ENCODE results near the gene C2orf92. TPM values are rescaled to one million over a fixed set of nuclear protein-coding genes. Genes with fewer than 3 reads are reported as not detected.

The C2orf92 gene
- total and polyA plus RNA-seq, 12 donors, result 0.83 to 25.4 (median 2.9) TPM

DNA sequence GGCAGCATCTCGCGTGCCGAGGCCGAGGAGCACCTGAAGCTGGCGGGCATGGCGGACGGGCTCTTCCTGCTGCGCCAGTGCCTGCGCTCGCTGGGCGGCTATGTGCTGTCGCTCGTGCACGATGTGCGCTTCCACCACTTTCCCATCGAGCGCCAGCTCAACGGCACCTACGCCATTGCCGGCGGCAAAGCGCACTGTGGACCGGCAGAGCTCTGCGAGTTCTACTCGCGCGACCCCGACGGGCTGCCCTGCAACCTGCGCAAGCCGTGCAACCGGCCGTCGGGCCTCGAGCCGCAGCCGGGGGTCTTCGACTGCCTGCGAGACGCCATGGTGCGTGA is 54.5 kb downstream of the C2orf92 start:
- Histone ChIP-seq H3K36me3 (no peaks in the 10 kb centered on the region), H3K27me3 (no peaks in the 10 kb centered on the region), H3K27ac (no peak overlapping the region), H3K4me3 (no peak overlapping the region), H3K4me1 (peaks cover 12 to 41% (median 31%) of the 10 kb centered on the region in 9 donors), H3K9me3 (peaks cover 0 to 7% (median 0%) of the 10 kb centered on the region in 11 donors)
- ATAC-seq, result no peak
- TF ChIP-seq, protein P1, sequence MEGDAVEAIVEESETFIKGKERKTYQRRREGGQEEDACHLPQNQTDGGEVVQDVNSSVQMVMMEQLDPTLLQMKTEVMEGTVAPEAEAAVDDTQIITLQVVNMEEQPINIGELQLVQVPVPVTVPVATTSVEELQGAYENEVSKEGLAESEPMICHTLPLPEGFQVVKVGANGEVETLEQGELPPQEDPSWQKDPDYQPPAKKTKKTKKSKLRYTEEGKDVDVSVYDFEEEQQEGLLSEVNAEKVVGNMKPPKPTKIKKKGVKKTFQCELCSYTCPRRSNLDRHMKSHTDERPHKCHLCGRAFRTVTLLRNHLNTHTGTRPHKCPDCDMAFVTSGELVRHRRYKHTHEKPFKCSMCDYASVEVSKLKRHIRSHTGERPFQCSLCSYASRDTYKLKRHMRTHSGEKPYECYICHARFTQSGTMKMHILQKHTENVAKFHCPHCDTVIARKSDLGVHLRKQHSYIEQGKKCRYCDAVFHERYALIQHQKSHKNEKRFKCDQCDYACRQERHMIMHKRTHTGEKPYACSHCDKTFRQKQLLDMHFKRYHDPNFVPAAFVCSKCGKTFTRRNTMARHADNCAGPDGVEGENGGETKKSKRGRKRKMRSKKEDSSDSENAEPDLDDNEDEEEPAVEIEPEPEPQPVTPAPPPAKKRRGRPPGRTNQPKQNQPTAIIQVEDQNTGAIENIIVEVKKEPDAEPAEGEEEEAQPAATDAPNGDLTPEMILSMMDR (IDR thresholded peaks at IDR 0.05), result no peak
- intact Hi-C loops (cut with DNase I), result no loop called here
- DNase-seq, result no peak
- WGBS, 2 donors, result 54 to 67% methylated on average over 41 of the region's 41 CpGs

DNA sequence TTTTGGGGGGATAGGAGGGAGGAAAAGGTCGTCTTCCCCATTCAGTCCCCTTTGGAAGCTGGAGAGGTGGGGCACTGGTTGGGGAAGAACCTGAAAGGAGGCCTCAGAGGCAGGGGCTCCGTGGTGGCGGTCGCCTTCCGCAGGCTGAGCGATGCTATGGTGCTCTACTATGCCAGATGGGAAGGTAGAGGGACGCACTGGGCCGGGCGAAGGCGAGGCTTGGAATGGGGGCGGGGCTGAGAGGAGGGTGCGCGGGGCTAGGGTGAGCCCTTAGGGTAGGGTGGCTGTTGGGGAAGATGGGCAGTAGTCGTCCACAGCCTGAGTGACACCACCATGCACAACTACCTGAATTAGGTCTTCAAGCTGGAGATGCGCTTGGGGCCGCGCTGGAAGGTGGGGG is 55.0 kb downstream of the C2orf92 start:
- no peak overlapping the region for H3K4me3 ChIP-seq
- peaks cover 12 to 41% (median 31%) of the 10 kb centered on the region in 9 donors for H3K4me1 ChIP-seq
- peaks cover 0 to 8% (median 0%) of the 10 kb centered on the region in 11 donors for H3K9me3 ChIP-seq
- H3K27me3 ChIP-seq, result no peaks in the 10 kb centered on the region
- 81 to 84% methylated on average over 17 of the region's 17 CpGs for WGBS, 2 donors
- intact Hi-C loops (cut with DNase I), result no loop called here
- no peak for DNase-seq
- no peak for ATAC-seq
- H3K36me3 ChIP-seq, result no peaks in the 10 kb centered on the region
- TF ChIP-seq, protein P1 (IDR thresholded peaks at IDR 0.05), result no peak
- no peak overlapping the region for H3K27ac ChIP-seq

DNA sequence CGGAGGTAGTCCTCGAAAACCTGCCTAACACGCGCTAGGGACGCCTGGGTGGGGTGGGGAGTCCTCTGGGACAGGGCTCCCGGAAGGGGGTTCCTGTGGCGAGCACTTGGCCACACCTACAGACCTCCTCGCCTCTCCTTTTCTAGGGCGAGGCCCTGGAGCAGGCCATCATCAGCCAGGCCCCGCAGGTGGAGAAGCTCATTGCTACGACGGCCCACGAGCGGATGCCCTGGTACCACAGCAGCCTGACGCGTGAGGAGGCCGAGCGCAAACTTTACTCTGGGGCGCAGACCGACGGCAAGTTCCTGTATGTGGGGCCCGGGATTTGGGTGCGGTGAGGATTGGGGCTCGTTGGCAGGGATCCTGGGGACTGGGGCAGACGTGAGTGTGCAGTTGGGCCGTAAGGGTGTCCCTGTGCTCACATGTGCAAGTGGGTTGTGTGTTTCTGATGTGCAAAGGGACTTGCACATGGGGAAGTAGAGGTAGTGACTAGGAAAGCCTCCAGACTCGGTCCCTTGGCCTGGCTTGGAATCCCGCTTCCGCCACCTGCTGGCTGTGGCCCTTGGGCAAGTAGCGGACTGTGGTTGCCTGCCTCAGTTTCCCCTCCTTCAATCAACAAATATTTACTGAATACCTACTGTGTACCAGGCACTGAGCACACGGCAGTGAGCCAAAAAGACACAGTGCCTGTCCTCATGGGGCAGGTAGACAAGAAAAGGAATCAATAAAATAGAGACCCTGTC is 55.6 kb downstream of the C2orf92 start:
- intact Hi-C loops (cut with DNase I), result no loop called here
- DNase-seq (no peak), ATAC-seq (no peak)
- Histone ChIP-seq H3K9me3 (peaks cover 0 to 14% (median 4%) of the 10 kb centered on the region in 11 donors), H3K36me3 (peaks cover 0 to under 1% (median 0%) of the 10 kb centered on the region in 9 donors), H3K4me1 (peaks cover 12 to 41% (median 31%) of the 10 kb centered on the region in 9 donors), H3K27me3 (no peaks in the 10 kb centered on the region), H3K27ac (peak overlapping the region in 8 of 10 donors; percentile 5 to 85 (median 68)), H3K4me3 (no peak overlapping the region)
- TF ChIP-seq, protein P1 (IDR thresholded peaks at IDR 0.05), result no peak
- 94 to 96% methylated on average over 31 of the region's 31 CpGs for WGBS, 2 donors

DNA sequence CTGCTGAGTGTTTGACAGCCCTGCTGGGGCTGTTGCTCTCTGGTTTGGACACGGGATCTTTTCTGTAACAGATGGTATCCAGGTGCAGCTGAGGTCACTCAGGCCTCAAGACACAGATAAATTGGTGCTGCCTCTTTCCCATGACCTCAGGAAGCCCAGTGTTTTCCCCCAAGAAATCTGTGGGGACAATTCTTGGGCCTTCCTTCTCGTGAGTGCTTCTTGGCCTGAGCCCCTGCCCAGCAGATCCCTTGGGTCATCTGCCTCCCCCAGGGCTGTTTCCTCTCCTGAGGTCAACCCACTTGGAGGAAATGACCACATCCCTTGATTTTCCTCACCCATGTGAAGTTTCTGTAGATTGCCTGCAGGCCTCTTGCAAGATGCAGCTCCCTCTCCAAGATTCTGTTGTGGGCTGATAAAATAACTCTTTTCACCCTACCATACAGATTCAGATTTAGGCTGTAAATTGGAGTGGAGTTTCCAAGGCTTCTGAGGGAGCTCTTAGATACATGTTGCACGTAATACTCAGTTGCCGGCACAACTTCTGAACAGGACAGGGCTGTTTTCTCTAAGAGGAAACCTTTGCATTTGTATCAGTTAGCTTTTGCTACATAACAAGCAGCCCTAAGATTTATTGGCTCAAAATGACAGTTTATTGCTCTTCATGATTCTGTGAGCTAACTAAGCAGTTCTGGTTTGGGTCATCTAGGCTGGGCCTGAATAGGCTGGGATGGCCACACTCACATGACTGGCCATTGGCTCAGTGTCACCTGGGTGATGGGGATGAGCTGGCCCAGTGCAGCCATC is 57.0 kb downstream of the C2orf92 start:
- peaks cover 12 to 41% (median 31%) of the 10 kb centered on the region in 9 donors for H3K4me1 ChIP-seq
- 34 to 36% methylated on average over 4 of the region's 4 CpGs for WGBS, 2 donors
- ATAC-seq, result peak; percentile 29 to 89 (median 80)
- intact Hi-C loops (cut with DNase I), result no loop called here
- H3K27ac ChIP-seq, result peak overlapping the region; percentile 6 to 85 (median 64)
- H3K4me3 ChIP-seq, result no peak overlapping the region
- TF ChIP-seq, protein P1 (IDR thresholded peaks at IDR 0.05), result no peak
- peaks cover 0 to 4% (median 0%) of the 10 kb centered on the region in 9 donors for H3K36me3 ChIP-seq
- DNase-seq, result peak in 1 of 2 donors; percentile 75
- peaks cover 0 to 21% (median 8%) of the 10 kb centered on the region in 11 donors for H3K9me3 ChIP-seq
- no peaks in the 10 kb centered on the region for H3K27me3 ChIP-seq
